ENCODE measurements around the gene PRKCE. TPM values are rescaled to one million over a fixed set of nuclear protein-coding genes. Genes with fewer than 3 reads are reported as not detected.

The PRKCE gene
- total and polyA plus RNA-seq, 2 donors, result 3.2 to 3.3 TPM

DNA sequence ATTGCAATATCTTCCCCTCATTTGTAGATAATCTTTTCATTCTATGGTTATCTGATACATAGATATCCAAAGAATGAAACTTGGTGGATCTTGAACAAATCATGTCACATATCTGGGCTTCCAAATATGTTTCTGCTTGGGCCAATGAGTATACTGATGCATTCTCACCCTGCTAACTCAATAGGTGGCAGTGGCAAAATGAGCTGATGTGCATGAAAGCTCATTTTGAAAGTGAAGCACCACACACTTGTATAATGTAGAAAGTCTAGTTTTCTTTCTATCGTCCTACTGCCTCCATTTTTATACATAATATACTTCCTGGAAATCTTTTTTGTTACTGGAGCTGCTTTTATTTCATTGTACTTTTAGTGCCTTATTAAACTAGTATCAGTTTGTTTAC, 208.2 kb downstream of the PRKCE start:
- H3K27ac ChIP-seq (ENCODE audit: low read depth in 1 of 2, low read length in 1 of 2), result no peak overlapping the region
- 77% methylated on average over 1 of the region's 1 CpG for WGBS

DNA sequence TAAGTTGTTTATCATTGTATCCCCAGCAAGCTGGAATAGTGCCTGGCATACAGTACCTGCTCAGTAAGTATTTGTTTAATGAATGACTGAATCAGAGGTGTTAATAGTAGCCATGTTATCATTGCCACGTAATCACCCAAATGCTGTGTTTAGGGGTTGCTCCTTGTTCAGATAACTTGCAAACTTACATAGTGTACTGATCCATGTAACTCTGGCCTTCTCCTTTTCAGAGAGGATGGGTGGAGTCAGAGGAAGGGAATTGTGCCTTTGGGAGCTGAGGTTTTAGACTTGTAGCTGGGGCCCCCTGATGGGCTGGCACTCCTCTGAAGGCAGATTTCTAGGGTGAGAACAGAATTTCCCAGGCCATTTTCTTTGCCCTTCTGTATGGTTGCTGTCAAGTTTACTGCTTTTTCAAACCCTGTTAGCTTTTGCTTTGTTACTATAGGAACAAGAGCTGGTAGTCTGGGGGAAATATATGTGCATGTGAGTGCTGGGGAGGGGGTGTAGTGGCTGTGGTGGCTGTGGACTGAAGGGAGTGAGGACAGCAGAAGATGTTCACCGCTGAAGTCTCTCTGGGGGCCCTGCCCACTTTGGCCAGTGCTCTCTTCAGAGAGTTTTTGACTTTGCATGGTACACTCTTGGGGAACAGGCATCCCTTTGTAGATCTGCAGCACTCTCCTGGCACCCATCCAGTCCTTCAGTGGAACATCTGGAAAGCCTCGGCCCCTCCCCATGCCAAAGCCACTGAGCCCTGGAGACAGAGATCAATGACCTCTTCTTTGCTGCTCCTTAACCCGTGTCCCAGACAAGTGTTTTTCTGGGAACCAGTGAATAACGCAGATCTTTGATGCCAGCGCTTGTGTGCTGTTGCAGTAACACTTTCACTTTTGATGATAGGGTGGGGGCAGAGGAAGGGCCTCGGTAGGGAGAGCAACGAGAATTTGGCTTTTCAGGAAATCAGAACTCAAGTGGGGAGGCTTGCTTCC, 209.0 kb downstream of the PRKCE start:
- peak overlapping the region in 1 of 2 donors; percentile 50 for H3K27ac ChIP-seq (ENCODE audit: low read depth in 1 of 2, low read length in 1 of 2)
- WGBS, result 13% methylated on average over 8 of the region's 8 CpGs
- peaks cover 9 to 39% of the 10 kb centered on the region in 2 donors for H3K4me1 ChIP-seq (ENCODE audit: control insufficient read depth in 2 of 2, insufficient read depth in 2 of 2, low read length in 2 of 2)
- no peaks in the 10 kb centered on the region for H3K9me3 ChIP-seq (ENCODE audit: control insufficient read depth in 2 of 2, insufficient read depth in 1 of 2, low read length in 1 of 2)
- no peaks in the 10 kb centered on the region for H3K36me3 ChIP-seq (ENCODE audit: control insufficient read depth in 2 of 2, insufficient read depth in 2 of 2, low read length in 1 of 2)
- no peaks in the 10 kb centered on the region for H3K27me3 ChIP-seq (ENCODE audit: control insufficient read depth in 2 of 2, insufficient read depth in 1 of 2, low read length in 1 of 2)
- peak overlapping the region; percentile 12 to 32 for H3K4me3 ChIP-seq (ENCODE audit: low read length in 2 of 2)
- DNase-seq (ENCODE audit: low read depth in 6 of 9, low spot score in 9 of 9), result peak in 7 of 9 donors; percentile 21 to 73 (median 42)

More for the DNA sequence above, 208.2 kb downstream of the PRKCE start:
- no peaks in the 10 kb centered on the region for H3K27me3 ChIP-seq (ENCODE audit: control insufficient read depth in 2 of 2, insufficient read depth in 1 of 2, low read length in 1 of 2)
- H3K4me3 ChIP-seq (ENCODE audit: low read length in 2 of 2), result no peak overlapping the region
- H3K9me3 ChIP-seq (ENCODE audit: control insufficient read depth in 2 of 2, insufficient read depth in 1 of 2, low read length in 1 of 2), result no peaks in the 10 kb centered on the region
- DNase-seq (ENCODE audit: low read depth in 6 of 9, low spot score in 9 of 9), result no peak
- H3K4me1 ChIP-seq (ENCODE audit: control insufficient read depth in 2 of 2, insufficient read depth in 2 of 2, low read length in 2 of 2), result peaks cover 9 to 39% of the 10 kb centered on the region in 2 donors
- H3K36me3 ChIP-seq (ENCODE audit: control insufficient read depth in 2 of 2, insufficient read depth in 2 of 2, low read length in 1 of 2), result no peaks in the 10 kb centered on the region

DNA sequence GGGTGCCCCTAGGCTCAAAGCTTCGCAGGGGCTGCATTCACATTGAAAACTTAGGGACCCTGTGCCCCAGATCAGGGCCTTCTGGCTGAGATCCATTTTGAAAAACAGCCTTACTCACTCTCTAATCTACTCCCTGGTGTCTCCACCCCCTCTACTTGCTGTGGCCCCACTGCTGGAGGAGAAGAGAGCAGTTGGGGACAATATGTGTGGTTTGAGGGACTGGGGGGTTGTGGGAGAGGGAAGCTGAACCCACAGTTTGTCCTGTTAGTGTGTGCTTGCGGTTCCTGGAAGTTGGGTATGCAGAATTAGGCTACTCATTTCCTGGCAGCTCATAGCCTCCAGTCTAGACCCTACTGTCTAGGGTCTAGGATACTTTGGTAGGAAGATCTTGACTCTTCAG, 211.4 kb downstream of the PRKCE start:
- peak overlapping the region in 1 of 2 donors; percentile 17 for H3K27ac ChIP-seq (ENCODE audit: low read depth in 1 of 2, low read length in 1 of 2)
- no peaks in the 10 kb centered on the region for H3K9me3 ChIP-seq (ENCODE audit: control insufficient read depth in 2 of 2, insufficient read depth in 1 of 2, low read length in 1 of 2)
- 48% methylated on average over 2 of the region's 2 CpGs for WGBS
- no peak for DNase-seq (ENCODE audit: low read depth in 6 of 9, low spot score in 9 of 9)
- no peak overlapping the region for H3K4me3 ChIP-seq (ENCODE audit: low read length in 2 of 2)
- peaks cover 9 to 37% of the 10 kb centered on the region in 2 donors for H3K4me1 ChIP-seq (ENCODE audit: control insufficient read depth in 2 of 2, insufficient read depth in 2 of 2, low read length in 2 of 2)
- no peaks in the 10 kb centered on the region for H3K36me3 ChIP-seq (ENCODE audit: control insufficient read depth in 2 of 2, insufficient read depth in 2 of 2, low read length in 1 of 2)
- no peaks in the 10 kb centered on the region for H3K27me3 ChIP-seq (ENCODE audit: control insufficient read depth in 2 of 2, insufficient read depth in 1 of 2, low read length in 1 of 2)

DNA sequence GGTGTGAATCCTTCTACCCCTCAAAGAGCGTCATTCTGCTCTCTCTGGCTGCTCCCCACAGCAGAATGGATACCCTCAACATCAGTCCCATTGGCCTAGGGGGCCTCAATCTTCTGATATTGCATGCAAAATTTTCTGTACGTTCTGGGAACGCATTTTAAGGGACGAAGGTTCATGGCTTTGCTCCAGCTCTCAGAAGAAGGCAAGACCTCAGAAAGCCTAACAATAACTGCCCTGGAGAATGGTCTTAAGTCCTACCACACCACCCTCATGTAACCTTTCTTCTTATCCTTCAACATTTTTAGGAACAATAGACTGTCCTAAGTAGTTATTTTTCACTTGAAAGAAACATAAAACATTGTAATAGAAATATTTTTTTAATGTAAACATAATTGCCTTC, 212.6 kb downstream of the PRKCE start:
- over 99% methylated on average over 4 of the region's 4 CpGs for whole genome bisulfite sequencing
- no peak for DNase-seq (ENCODE audit: low read depth in 6 of 9, low spot score in 9 of 9)
- H3K9me3 ChIP-seq (ENCODE audit: control insufficient read depth in 2 of 2, insufficient read depth in 1 of 2, low read length in 1 of 2), result no peaks in the 10 kb centered on the region
- no peak overlapping the region for H3K27ac ChIP-seq (ENCODE audit: low read depth in 1 of 2, low read length in 1 of 2)
- H3K36me3 ChIP-seq (ENCODE audit: control insufficient read depth in 2 of 2, insufficient read depth in 2 of 2, low read length in 1 of 2), result no peaks in the 10 kb centered on the region
- no peaks in the 10 kb centered on the region for H3K27me3 ChIP-seq (ENCODE audit: control insufficient read depth in 2 of 2, insufficient read depth in 1 of 2, low read length in 1 of 2)
- H3K4me3 ChIP-seq (ENCODE audit: low read length in 2 of 2), result no peak overlapping the region
- peaks cover 9 to 32% of the 10 kb centered on the region in 2 donors for H3K4me1 ChIP-seq (ENCODE audit: control insufficient read depth in 2 of 2, insufficient read depth in 2 of 2, low read length in 2 of 2)

DNA sequence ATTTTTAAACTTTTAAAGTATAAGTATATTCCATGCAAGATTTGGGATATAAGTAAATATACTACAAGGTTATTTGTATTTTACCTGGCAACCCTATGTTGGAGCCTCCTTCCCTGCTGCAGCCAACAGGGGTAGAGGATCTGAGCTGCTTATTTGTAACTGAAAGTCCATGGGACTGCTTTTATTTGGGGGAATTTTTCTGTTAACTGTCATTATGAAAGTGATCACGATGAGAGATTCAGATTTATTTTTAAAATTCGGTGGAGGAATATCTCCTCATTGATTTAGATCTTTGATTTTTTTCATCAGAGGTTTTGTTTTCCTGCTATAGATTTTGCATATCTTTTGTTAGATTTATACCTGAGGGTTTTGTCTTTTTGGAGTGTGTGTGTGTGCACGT, 215.9 kb downstream of the PRKCE start:
- H3K36me3 ChIP-seq (ENCODE audit: control insufficient read depth in 2 of 2, insufficient read depth in 2 of 2, low read length in 1 of 2), result no peaks in the 10 kb centered on the region
- WGBS, result 94% methylated on average over 3 of the region's 3 CpGs

DNA sequence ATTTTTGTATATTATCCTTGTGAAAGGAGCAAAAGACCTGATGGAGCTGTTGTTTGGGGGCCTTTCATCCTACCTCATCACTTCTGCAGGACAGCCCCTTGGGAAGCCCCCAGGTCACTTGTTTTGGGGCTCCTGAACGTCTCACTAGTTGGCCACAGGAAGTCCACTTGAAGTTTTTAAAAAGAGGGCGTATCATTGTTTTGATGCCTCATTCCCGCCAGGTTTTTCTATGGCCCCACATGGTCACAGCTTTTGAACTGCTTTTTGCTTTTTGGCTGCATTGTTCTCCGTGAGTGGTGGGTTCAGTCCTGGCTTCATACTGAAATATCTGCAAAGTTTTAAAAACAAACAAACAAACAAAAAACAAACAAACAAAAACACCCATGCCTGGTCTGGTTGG, 216.3 kb downstream of the PRKCE start:
- no peaks in the 10 kb centered on the region for H3K36me3 ChIP-seq (ENCODE audit: control insufficient read depth in 2 of 2, insufficient read depth in 2 of 2, low read length in 1 of 2)
- no peaks in the 10 kb centered on the region for H3K27me3 ChIP-seq (ENCODE audit: control insufficient read depth in 2 of 2, insufficient read depth in 1 of 2, low read length in 1 of 2)
- no peak for DNase-seq (ENCODE audit: low read depth in 6 of 9, low spot score in 9 of 9)
- H3K4me3 ChIP-seq (ENCODE audit: low read length in 2 of 2), result no peak overlapping the region
- no peak overlapping the region for H3K27ac ChIP-seq (ENCODE audit: low read depth in 1 of 2, low read length in 1 of 2)
- H3K9me3 ChIP-seq (ENCODE audit: control insufficient read depth in 2 of 2, insufficient read depth in 1 of 2, low read length in 1 of 2), result no peaks in the 10 kb centered on the region
- peaks cover 0 to 20% of the 10 kb centered on the region in 2 donors for H3K4me1 ChIP-seq (ENCODE audit: control insufficient read depth in 2 of 2, insufficient read depth in 2 of 2, low read length in 2 of 2)
- WGBS, result 88% methylated on average over 4 of the region's 4 CpGs

More for the DNA sequence above, 215.9 kb downstream of the PRKCE start:
- H3K27ac ChIP-seq (ENCODE audit: low read depth in 1 of 2, low read length in 1 of 2), result no peak overlapping the region
- H3K9me3 ChIP-seq (ENCODE audit: control insufficient read depth in 2 of 2, insufficient read depth in 1 of 2, low read length in 1 of 2), result no peaks in the 10 kb centered on the region
- H3K27me3 ChIP-seq (ENCODE audit: control insufficient read depth in 2 of 2, insufficient read depth in 1 of 2, low read length in 1 of 2), result no peaks in the 10 kb centered on the region
- no peak for DNase-seq (ENCODE audit: low read depth in 6 of 9, low spot score in 9 of 9)
- peaks cover 0 to 24% of the 10 kb centered on the region in 2 donors for H3K4me1 ChIP-seq (ENCODE audit: control insufficient read depth in 2 of 2, insufficient read depth in 2 of 2, low read length in 2 of 2)
- H3K4me3 ChIP-seq (ENCODE audit: low read length in 2 of 2), result no peak overlapping the region

DNA sequence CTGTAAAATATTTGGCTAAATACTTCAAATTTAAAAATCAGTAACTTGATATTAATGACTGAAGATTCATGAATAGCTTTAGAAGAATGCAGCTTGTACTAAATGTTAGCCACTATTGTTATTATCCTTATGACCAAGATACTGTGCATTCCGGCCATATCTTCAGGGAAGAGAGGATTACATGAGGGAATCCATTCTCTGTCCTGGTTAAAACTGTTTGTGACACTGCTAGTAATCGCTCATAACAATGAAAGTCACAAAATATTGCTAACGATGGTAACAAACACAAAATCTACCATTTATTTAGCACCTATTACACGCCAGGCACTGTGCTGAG, 217.7 kb downstream of the PRKCE start:
- no peak overlapping the region for H3K4me3 ChIP-seq (ENCODE audit: low read length in 2 of 2)
- no peaks in the 10 kb centered on the region for H3K9me3 ChIP-seq (ENCODE audit: control insufficient read depth in 2 of 2, insufficient read depth in 1 of 2, low read length in 1 of 2)
- H3K27me3 ChIP-seq (ENCODE audit: control insufficient read depth in 2 of 2, insufficient read depth in 1 of 2, low read length in 1 of 2), result no peaks in the 10 kb centered on the region
- H3K4me1 ChIP-seq (ENCODE audit: control insufficient read depth in 2 of 2, insufficient read depth in 2 of 2, low read length in 2 of 2), result peaks cover 0 to 10% of the 10 kb centered on the region in 2 donors
- H3K27ac ChIP-seq (ENCODE audit: low read depth in 1 of 2, low read length in 1 of 2), result no peak overlapping the region
- DNase-seq (ENCODE audit: low read depth in 6 of 9, low spot score in 9 of 9), result no peak
- H3K36me3 ChIP-seq (ENCODE audit: control insufficient read depth in 2 of 2, insufficient read depth in 2 of 2, low read length in 1 of 2), result no peaks in the 10 kb centered on the region
- 96% methylated on average over 4 of the region's 4 CpGs for WGBS

DNA sequence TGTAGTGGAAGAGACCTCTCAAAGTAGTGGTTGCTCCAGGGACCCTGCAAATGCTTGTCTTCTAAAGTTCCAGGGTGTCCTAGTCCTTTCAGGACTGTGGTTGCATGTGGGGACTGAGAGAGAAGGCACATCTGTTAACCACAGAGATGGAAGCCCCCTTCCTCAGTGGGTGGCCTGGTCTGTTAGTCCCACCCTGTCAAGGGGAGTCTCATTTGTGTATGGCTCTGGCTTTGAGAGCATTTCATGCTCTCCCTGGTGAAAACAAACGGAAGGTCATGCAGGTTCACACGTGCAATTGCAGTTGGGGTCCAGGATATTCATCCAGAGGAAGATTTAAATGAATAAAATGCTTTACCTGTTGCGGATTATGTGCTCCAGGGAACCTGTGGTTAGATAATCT, 219.6 kb downstream of the PRKCE start:
- H3K27me3 ChIP-seq (ENCODE audit: control insufficient read depth in 2 of 2, insufficient read depth in 1 of 2, low read length in 1 of 2), result no peaks in the 10 kb centered on the region
- no peak overlapping the region for H3K4me3 ChIP-seq (ENCODE audit: low read length in 2 of 2)
- DNase-seq (ENCODE audit: low read depth in 6 of 9, low spot score in 9 of 9), result no peak
- no peak overlapping the region for H3K27ac ChIP-seq (ENCODE audit: low read depth in 1 of 2, low read length in 1 of 2)
- H3K4me1 ChIP-seq (ENCODE audit: control insufficient read depth in 2 of 2, insufficient read depth in 2 of 2, low read length in 2 of 2), result peaks cover 0 to 10% of the 10 kb centered on the region in 2 donors
- 30% methylated on average over 3 of the region's 3 CpGs for WGBS
- no peaks in the 10 kb centered on the region for H3K9me3 ChIP-seq (ENCODE audit: control insufficient read depth in 2 of 2, insufficient read depth in 1 of 2, low read length in 1 of 2)
- H3K36me3 ChIP-seq (ENCODE audit: control insufficient read depth in 2 of 2, insufficient read depth in 2 of 2, low read length in 1 of 2), result no peaks in the 10 kb centered on the region

DNA sequence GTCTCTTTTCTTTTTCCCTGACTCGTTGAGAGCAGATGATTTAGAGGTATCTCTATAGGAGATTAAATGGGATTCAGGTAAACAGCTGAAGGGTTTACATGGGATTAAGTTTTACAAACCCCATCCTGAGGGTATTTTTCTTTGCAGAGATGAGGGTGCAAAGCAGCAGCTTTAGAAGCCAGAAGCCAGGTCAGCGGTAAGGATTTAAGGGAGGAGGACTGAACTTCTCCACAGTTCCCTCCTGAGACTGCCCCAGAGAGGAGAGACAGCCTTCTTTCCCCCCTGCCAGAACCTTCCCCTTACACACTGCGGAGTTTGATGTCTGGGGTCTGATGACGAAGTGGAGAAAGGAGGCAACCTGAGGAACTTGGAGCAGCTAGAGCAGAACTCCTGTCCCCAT, 220.1 kb downstream of the PRKCE start:
- H3K4me1 ChIP-seq (ENCODE audit: control insufficient read depth in 2 of 2, insufficient read depth in 2 of 2, low read length in 2 of 2), result peaks cover 0 to 10% of the 10 kb centered on the region in 2 donors
- H3K27me3 ChIP-seq (ENCODE audit: control insufficient read depth in 2 of 2, insufficient read depth in 1 of 2, low read length in 1 of 2), result no peaks in the 10 kb centered on the region
- 72% methylated on average over 4 of the region's 4 CpGs for WGBS
- peaks cover 2% of the 10 kb centered on the region in 2 donors for H3K9me3 ChIP-seq (ENCODE audit: control insufficient read depth in 2 of 2, insufficient read depth in 1 of 2, low read length in 1 of 2)
- DNase-seq (ENCODE audit: low read depth in 6 of 9, low spot score in 9 of 9), result no peak
- no peak overlapping the region for H3K27ac ChIP-seq (ENCODE audit: low read depth in 1 of 2, low read length in 1 of 2)
- H3K4me3 ChIP-seq (ENCODE audit: low read length in 2 of 2), result no peak overlapping the region
- no peaks in the 10 kb centered on the region for H3K36me3 ChIP-seq (ENCODE audit: control insufficient read depth in 2 of 2, insufficient read depth in 2 of 2, low read length in 1 of 2)
